Choroid plexus epithelial cell (primary cell): ENCODE data around the gene FHOD3.
A peak's percentile ranks its signal among the peaks of the same experiment; 100 is the strongest.

Experiments used
- DNase-seq: peaks from one replicate; pipeline ENCODE4 v3.0.0-alpha.2; 2010; ENCODE audit warnings: low read depth
- H3K4me3 ChIP-seq: 2 replicates; pipeline ENCODE4 v1.5.1; 2011; ENCODE audit warnings: low read depth, mild to moderate bottlenecking, control low read depth, low read length, moderate library complexity
- TF ChIP-seq, protein P1 (sequence below): conservative IDR thresholded peaks from 2 replicates; pipeline ENCODE4 v1.5.1; 2011; ENCODE audit warnings: low read depth, mild to moderate bottlenecking, control low read depth, inconsistent platforms, low read length, moderate library complexity

Gene FHOD3

DNA sequence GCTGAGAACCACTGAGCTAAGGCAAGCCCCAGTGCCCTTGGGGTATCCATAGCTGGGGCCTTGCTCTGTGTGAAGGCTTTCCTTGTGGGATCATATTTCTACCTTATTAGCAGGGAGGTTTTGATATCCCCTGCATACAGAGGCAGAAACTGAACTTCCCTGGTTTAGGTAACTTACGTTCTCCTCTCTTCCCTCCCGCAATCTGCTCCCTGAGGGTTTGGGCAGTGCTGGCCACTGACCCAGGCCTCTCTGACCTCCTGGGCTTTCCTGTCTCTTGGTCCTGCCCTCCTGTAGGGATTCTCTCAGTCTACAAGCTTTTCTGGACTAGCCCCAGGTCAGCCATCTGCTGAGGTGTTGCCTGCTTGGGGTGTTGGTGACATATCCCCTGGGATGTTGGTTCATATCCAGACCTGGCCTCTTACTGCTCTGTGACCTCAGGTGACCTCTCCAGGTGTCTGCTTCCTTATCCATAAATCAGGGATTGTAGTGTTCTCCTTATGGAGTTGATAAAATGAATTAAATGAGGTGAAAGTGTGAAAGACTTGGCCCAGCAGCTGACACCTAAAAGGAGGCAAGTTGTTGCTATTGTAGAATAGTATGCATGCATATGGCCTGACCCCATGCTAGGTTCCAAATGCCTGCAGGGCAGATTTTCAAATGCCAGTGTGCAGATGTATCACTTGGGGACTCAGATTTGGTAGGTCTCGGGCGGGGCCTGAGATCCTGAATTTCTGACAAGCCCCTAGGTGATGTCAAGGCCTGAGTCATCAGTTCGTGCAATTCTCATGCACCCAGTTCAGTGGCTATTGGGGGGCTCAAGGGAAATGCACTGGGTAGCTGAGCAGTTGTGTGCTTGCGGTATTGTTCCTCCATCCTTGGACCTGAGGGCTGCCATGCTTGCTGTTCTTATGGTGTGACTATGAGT is 106.6 kb downstream of the FHOD3 start:
- TF ChIP-seq, protein P1, sequence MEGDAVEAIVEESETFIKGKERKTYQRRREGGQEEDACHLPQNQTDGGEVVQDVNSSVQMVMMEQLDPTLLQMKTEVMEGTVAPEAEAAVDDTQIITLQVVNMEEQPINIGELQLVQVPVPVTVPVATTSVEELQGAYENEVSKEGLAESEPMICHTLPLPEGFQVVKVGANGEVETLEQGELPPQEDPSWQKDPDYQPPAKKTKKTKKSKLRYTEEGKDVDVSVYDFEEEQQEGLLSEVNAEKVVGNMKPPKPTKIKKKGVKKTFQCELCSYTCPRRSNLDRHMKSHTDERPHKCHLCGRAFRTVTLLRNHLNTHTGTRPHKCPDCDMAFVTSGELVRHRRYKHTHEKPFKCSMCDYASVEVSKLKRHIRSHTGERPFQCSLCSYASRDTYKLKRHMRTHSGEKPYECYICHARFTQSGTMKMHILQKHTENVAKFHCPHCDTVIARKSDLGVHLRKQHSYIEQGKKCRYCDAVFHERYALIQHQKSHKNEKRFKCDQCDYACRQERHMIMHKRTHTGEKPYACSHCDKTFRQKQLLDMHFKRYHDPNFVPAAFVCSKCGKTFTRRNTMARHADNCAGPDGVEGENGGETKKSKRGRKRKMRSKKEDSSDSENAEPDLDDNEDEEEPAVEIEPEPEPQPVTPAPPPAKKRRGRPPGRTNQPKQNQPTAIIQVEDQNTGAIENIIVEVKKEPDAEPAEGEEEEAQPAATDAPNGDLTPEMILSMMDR = no peak
- DNase-seq = no peak
- H3K4me3 ChIP-seq = no peak overlapping the region

DNA sequence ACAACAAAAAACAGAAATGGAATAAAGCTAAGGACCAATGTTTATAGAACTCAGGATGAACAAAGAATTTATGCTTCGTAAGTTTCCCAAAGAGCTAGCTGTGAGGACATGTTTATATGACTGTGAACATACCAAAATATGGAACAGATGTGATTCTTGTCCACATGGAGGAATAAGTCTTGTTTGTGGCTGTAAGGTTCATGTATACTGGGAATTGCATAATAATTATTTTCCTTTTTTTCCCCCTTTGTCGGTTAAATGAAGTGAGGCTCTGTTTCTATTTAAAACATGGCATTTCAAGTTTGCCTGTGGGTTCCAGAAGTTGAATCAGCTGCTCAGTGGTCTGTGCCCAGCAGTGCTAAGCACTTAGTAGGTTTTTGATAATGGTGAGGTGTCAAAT is 108.1 kb downstream of the FHOD3 start:
- no peak for DNase-seq
- H3K4me3 ChIP-seq = no peak overlapping the region
- TF ChIP-seq, protein P1 = no peak

DNA sequence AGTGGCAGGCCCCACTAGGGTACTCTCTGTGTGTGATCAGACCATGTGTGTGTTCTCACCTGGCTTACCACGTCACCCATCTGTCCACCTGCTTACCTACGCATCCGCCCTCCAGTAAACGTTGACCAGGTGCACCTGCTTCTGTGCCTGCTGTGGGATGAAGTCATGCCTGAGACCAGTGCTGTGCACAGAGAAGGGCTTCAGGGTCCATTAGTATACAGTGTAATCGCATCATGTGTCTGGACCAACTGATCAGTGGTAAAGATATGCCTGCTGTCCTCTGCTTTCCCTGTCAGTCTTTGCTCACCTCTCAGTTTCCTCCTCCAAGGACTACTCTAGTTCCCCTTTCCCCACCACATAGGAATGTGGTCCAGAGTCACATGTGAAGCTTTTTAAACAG is 109.3 kb downstream of the FHOD3 start:
- TF ChIP-seq, protein P1 = no peak
- DNase-seq = no peak

DNA sequence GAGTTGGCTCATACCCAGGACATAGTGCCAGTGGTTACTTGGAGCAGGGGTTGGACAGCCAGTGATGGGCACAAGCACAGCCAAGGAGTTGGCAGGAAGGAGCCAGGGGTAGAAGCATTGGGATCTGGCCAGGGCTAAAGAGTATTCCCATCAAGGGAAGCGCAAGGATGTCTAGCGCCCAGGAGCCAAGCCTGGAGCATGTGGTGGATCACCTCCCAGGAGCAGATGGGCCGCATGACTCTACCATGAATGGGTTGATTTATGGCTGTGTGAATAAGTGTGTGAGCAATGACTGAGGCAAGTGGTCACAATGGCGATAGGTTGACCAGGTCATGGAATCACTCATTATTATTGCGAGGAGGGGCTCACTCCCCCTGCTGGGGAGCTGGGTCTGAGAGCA is 111.1 kb downstream of the FHOD3 start:
- no peak for DNase-seq
- no peak overlapping the region for H3K4me3 ChIP-seq
- TF ChIP-seq, protein P1 = no peak

More for the DNA sequence above, 109.3 kb downstream of the FHOD3 start:
- no peak overlapping the region for H3K4me3 ChIP-seq

DNA sequence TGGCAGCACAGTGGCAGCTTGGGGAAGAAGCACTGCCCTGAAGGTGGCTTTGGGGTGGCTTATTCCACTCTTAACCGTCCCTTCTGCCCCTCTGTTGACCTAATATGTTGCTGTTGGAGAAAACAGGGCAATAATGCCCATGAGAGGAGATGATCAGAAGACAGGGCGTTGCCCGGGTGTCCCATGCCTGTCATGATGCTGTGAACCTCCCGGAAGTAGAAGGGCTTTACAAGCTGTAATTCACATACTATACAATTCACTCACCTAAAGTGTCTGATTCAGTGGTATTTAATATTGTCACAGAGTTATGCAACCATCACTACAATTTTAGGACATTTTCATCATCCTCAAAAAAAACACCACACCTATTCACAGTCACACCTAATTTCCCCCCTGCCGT is 112.3 kb downstream of the FHOD3 start:
- DNase-seq = no peak
- TF ChIP-seq, protein P1 = no peak
- H3K4me3 ChIP-seq = no peak overlapping the region

DNA sequence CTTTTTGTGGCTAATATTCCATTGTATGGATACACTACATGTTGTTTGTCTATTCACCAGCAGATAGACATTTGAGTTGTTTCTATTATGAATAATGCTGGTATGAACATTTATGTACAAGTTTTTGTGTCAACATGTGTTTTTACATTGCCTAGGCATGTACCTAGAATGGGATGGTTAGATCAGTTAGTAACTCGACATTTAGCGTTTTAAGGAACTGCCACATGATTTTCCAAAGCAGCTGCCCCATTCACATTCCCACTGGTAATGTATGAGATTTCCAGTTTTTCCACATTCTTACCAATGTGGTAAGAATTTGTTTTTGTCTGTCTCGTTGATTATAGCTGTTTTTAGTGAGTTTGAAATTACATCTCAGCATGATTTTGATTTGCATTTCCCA is 112.8 kb downstream of the FHOD3 start:
- TF ChIP-seq, protein P1 = no peak
- no peak overlapping the region for H3K4me3 ChIP-seq
- no peak for DNase-seq

DNA sequence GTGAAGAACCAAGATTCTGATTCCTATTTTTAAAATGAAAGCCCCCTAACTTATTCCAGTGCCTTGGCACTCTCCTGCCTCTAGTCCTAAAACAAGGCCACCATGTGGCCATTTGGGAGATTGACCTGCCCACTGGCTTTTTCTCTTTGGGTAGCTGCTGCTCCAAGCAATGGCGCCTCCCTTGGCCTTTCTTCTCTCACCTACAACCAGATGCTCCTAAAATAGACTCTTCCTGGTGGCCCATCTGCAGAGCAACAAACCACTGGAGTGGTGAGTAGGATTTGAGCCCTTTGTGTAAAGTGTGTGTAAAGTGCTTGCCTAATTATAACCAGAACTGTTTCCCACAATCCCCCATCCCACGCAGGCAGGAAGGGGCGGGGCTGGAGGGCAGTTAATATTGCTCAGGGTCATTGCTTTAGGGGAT is 114.2 kb downstream of the FHOD3 start:
- TF ChIP-seq, protein P1 = peak; percentile 58
- H3K4me3 ChIP-seq = no peak overlapping the region
- DNase-seq = peak; percentile 30
